Left renal pelvis (tissue), 4 donors: ENCODE measurements around the gene YEATS2. TPM values are rescaled to one million over a fixed set of nuclear protein-coding genes. Genes with fewer than 3 reads are reported as not detected.

ENCODE experiments used
- DNase-seq, 4 donors: peaks; one replicate each; pipeline ENCODE4 v3.0.0-alpha.2; 2013; ENCODE audit warnings: low read depth in 4 of 4, low spot score in 3 of 4
- polyA plus RNA-seq, 4 donors: library from polyadenylated mRNA; unstranded; fragments of 120-200 nt; gene quantifications; one replicate each; pipeline ENCODE4 v1.2.1, GENCODE V29; 2013; ENCODE audit not compliant: insufficient read length in 4 of 4

Gene YEATS2
- polyA plus RNA-seq, 4 donors, result 27.2 to 41.8 (median 35.2) TPM

GRCh38 chr3:183827809-183828537 lies 130.4 kb downstream of the YEATS2 start:
- no peak for DNase-seq

GRCh38 chr3:183828538-183828870 lies 130.9 kb downstream of the YEATS2 start:
- DNase-seq, result no peak

- no peak for DNase-seq
Observed at GRCh38 chr3:183829466-183829865, 131.9 kb downstream of the YEATS2 start.

- no peak for DNase-seq
Observed at GRCh38 chr3:183830187-183830586, 132.6 kb downstream of the YEATS2 start.

GRCh38 chr3:183833516-183833915 lies 135.9 kb downstream of the YEATS2 start:
- DNase-seq, result no peak

GRCh38 chr3:183837390-183837789 lies 139.8 kb downstream of the YEATS2 start:
- DNase-seq, result no peak

GRCh38 chr3:183837894-183838293 lies 140.3 kb downstream of the YEATS2 start:
- no peak for DNase-seq

GRCh38 chr3:183839751-183840150 lies 142.2 kb downstream of the YEATS2 start:
- no peak for DNase-seq

- DNase-seq, result no peak
Observed at GRCh38 chr3:183844606-183845005, 147.0 kb downstream of the YEATS2 start.

- no peak for DNase-seq
Observed at GRCh38 chr3:183845090-183845489, 147.5 kb downstream of the YEATS2 start.

GRCh38 chr3:183845608-183846288 lies 148.2 kb downstream of the YEATS2 start:
- DNase-seq, result no peak

GRCh38 chr3:183854318-183855035 lies 156.9 kb downstream of the YEATS2 start:
- DNase-seq, result no peak

GRCh38 chr3:183857863-183858262 lies 160.3 kb downstream of the YEATS2 start:
- no peak for DNase-seq

Other genes starting within 250 kb of the YEATS2 start
- 1 to 10 TPM; 1.0 to 1.6 (median 1.1) TPM for gene KLHL6, start 142.1 kb upstream of the YEATS2 start, polyA plus RNA-seq
- 10 to 100 TPM; 40.5 to 53.9 (median 47.2) TPM for gene KLHL24, start 62.2 kb upstream of the YEATS2 start, polyA plus RNA-seq
- gene MAP6D1, start 127.8 kb downstream of the YEATS2 start, polyA plus RNA-seq, result 1 to 10 TPM in 1 of 4 donors, under 1 TPM in 2, not detected in 1; 0.47 to 2.5 (median 0.72) TPM
- 10 to 100 TPM; 47.7 to 56.9 (median 54.9) TPM for gene PARL, start 187.1 kb downstream of the YEATS2 start, polyA plus RNA-seq